Measurements from ENCODE around the gene COL6A6. TPM values are rescaled to one million over a fixed set of nuclear protein-coding genes. Genes with fewer than 3 reads are reported as not detected.

The COL6A6 gene
- total RNA-seq: under 1 TPM; 0.10 to 0.63 (median 0.23) TPM

GRCh38 chr3:130516645-130517512, at the start of gene COL6A6:
TSS of gene COL6A6 (plus strand) at chr3:130517177. CDS start at chr3:130560365, 43,188 bp downstream.
- ATAC-seq (replicated peaks in 6 of 8): peak in 1 of 8 experiments; percentile 27
- peak within 1 kb of the TSS in 2 of 5 donors; percentile 9 to 21 for H3K4me3 ChIP-seq
- WGBS, 10 experiments: 0 to 20% (median 5%) methylated on average over 1 to 14 of the region's 58 CpGs; no CpG with 5 or more reads in 2 of the 10 experiments

GRCh38 chr3:130468311-130468710, 48.7 kb upstream of the COL6A6 start:
- no peak overlapping the region for H3K4me3 ChIP-seq
- no peaks in the 10 kb centered on the region for H3K4me1 ChIP-seq (replicated peaks in 1 of 2)
- in situ Hi-C loops (cut with MboI; ENCODE audit: low pct_unique_long_range_greater_than_20kb in 2 of 9, low sequenced_read_pairs in 9 of 9, unreplicated experiment in 9 of 9): no loop called here
- ATAC-seq (replicated peaks in 6 of 8): no peak
- WGBS, 10 experiments: 8 to 100% (median 83%) methylated on average over 1 of the region's 1 CpG; no CpG with 5 or more reads in 4 of the 10 experiments
- H3K27ac ChIP-seq: no peak overlapping the region

More at GRCh38 chr3:130516645-130517512, at the start of gene COL6A6:
- in situ Hi-C loops (cut with MboI; ENCODE audit: low pct_unique_long_range_greater_than_20kb in 2 of 9, low sequenced_read_pairs in 9 of 9, unreplicated experiment in 9 of 9): no loop called here
- H3K4me1 ChIP-seq (replicated peaks in 1 of 2): no peaks in the 10 kb centered on the region
- no peak within 1 kb of the TSS for H3K27ac ChIP-seq

GRCh38 chr3:130470126-130470525, 46.9 kb upstream of the COL6A6 start:
- in situ Hi-C loops (cut with MboI; ENCODE audit: low pct_unique_long_range_greater_than_20kb in 2 of 9, low sequenced_read_pairs in 9 of 9, unreplicated experiment in 9 of 9): no loop called here
- ATAC-seq (replicated peaks in 6 of 8): peak in 3 of 8 experiments; percentile 75 to 90 (median 82)

GRCh38 chr3:130473416-130473815, 43.6 kb upstream of the COL6A6 start:
- 17 to 100% (median 80%) methylated on average over 1 to 2 of the region's 2 CpGs; no CpG with 5 or more reads in 3 of the 10 experiments for WGBS, 10 experiments
- H3K27ac ChIP-seq: no peak overlapping the region
- H3K4me1 ChIP-seq (replicated peaks in 1 of 2): no peaks in the 10 kb centered on the region
- in situ Hi-C loops (cut with MboI; ENCODE audit: low pct_unique_long_range_greater_than_20kb in 2 of 9, low sequenced_read_pairs in 9 of 9, unreplicated experiment in 9 of 9): no loop called here
- ATAC-seq (replicated peaks in 6 of 8): no peak
- H3K4me3 ChIP-seq: no peak overlapping the region

More at GRCh38 chr3:130470126-130470525, 46.9 kb upstream of the COL6A6 start:
- 0 to 90% (median 55%) methylated on average over 1 to 3 of the region's 3 CpGs for WGBS, 10 experiments
- H3K4me3 ChIP-seq: no peak overlapping the region
- no peaks in the 10 kb centered on the region for H3K4me1 ChIP-seq (replicated peaks in 1 of 2)
- no peak overlapping the region for H3K27ac ChIP-seq

GRCh38 chr3:130480736-130481135, 36.2 kb upstream of the COL6A6 start:
- no peak overlapping the region for H3K4me3 ChIP-seq
- WGBS, 10 experiments: 20 to 82% (median 43%) methylated on average over 1 to 3 of the region's 4 CpGs; no CpG with 5 or more reads in 5 of the 10 experiments
- in situ Hi-C loops (cut with MboI; ENCODE audit: low pct_unique_long_range_greater_than_20kb in 2 of 9, low sequenced_read_pairs in 9 of 9, unreplicated experiment in 9 of 9): no loop called here
- ATAC-seq (replicated peaks in 6 of 8): peak in 3 of 8 experiments; percentile 82 to 95 (median 92)
- H3K27ac ChIP-seq: no peak overlapping the region
- H3K4me1 ChIP-seq (replicated peaks in 1 of 2): no peaks in the 10 kb centered on the region

- in situ Hi-C loops (cut with MboI; ENCODE audit: low pct_unique_long_range_greater_than_20kb in 2 of 9, low sequenced_read_pairs in 9 of 9, unreplicated experiment in 9 of 9): no loop called here
- no peak overlapping the region for H3K27ac ChIP-seq
- WGBS, 10 experiments: 0 to 100% (median 36%) methylated on average over 1 of the region's 1 CpG; no CpG with 5 or more reads in 4 of the 10 experiments
- no peak for ATAC-seq (replicated peaks in 6 of 8)
- H3K4me1 ChIP-seq (replicated peaks in 1 of 2): no peaks in the 10 kb centered on the region
- H3K4me3 ChIP-seq: no peak overlapping the region
Observed at GRCh38 chr3:130488288-130488687, 28.7 kb upstream of the COL6A6 start.

GRCh38 chr3:130488769-130489450, 28.1 kb upstream of the COL6A6 start:
- H3K27ac ChIP-seq: no peak overlapping the region
- no peaks in the 10 kb centered on the region for H3K4me1 ChIP-seq (replicated peaks in 1 of 2)
- no peak for ATAC-seq (replicated peaks in 6 of 8)
- in situ Hi-C loops (cut with MboI; ENCODE audit: low pct_unique_long_range_greater_than_20kb in 2 of 9, low sequenced_read_pairs in 9 of 9, unreplicated experiment in 9 of 9): no loop called here
- H3K4me3 ChIP-seq: no peak overlapping the region
- 60 to 100% (median 80%) methylated on average over 1 to 2 of the region's 2 CpGs; no CpG with 5 or more reads in 3 of the 10 experiments for WGBS, 10 experiments

GRCh38 chr3:130490241-130490640, 26.7 kb upstream of the COL6A6 start:
- Histone ChIP-seq H3K4me1 (replicated peaks in 1 of 2) (no peaks in the 10 kb centered on the region), H3K27ac (no peak overlapping the region), H3K4me3 (no peak overlapping the region)
- 0 to 100% (median 92%) methylated on average over 1 of the region's 1 CpG; no CpG with 5 or more reads in 4 of the 10 experiments for WGBS, 10 experiments
- in situ Hi-C loops (cut with MboI; ENCODE audit: low pct_unique_long_range_greater_than_20kb in 2 of 9, low sequenced_read_pairs in 9 of 9, unreplicated experiment in 9 of 9): no loop called here
- ATAC-seq (replicated peaks in 6 of 8): no peak

- peak in 1 of 8 experiments; percentile 21 for ATAC-seq (replicated peaks in 6 of 8)
- in situ Hi-C loops (cut with MboI; ENCODE audit: low pct_unique_long_range_greater_than_20kb in 2 of 9, low sequenced_read_pairs in 9 of 9, unreplicated experiment in 9 of 9): no loop called here
- Histone ChIP-seq H3K27ac (no peak overlapping the region), H3K4me1 (replicated peaks in 1 of 2) (no peaks in the 10 kb centered on the region), H3K4me3 (no peak overlapping the region)
- 40 to 90% (median 67%) methylated on average over 1 to 6 of the region's 6 CpGs; no CpG with 5 or more reads in 4 of the 10 experiments for WGBS, 10 experiments
Observed at GRCh38 chr3:130491431-130491830, 25.5 kb upstream of the COL6A6 start.

GRCh38 chr3:130504701-130505100, 12.3 kb upstream of the COL6A6 start:
- H3K27ac ChIP-seq: no peak overlapping the region
- 71 to 87% (median 83%) methylated on average over 1 to 2 of the region's 2 CpGs; no CpG with 5 or more reads in 2 of the 10 experiments for WGBS, 10 experiments
- in situ Hi-C loops (cut with MboI; ENCODE audit: low pct_unique_long_range_greater_than_20kb in 2 of 9, low sequenced_read_pairs in 9 of 9, unreplicated experiment in 9 of 9): no loop called here
- no peak overlapping the region for H3K4me3 ChIP-seq
- no peak for ATAC-seq (replicated peaks in 6 of 8)
- no peaks in the 10 kb centered on the region for H3K4me1 ChIP-seq (replicated peaks in 1 of 2)

GRCh38 chr3:130506031-130506430, 10.9 kb upstream of the COL6A6 start:
- H3K27ac ChIP-seq: no peak overlapping the region
- no peaks in the 10 kb centered on the region for H3K4me1 ChIP-seq (replicated peaks in 1 of 2)
- WGBS, 10 experiments: 11 to 95% (median 78%) methylated on average over 1 to 3 of the region's 3 CpGs; no CpG with 5 or more reads in 1 of the 10 experiments
- ATAC-seq (replicated peaks in 6 of 8): no peak
- H3K4me3 ChIP-seq: no peak overlapping the region
- in situ Hi-C loops (cut with MboI; ENCODE audit: low pct_unique_long_range_greater_than_20kb in 2 of 9, low sequenced_read_pairs in 9 of 9, unreplicated experiment in 9 of 9): no loop called here

- ATAC-seq (replicated peaks in 6 of 8): no peak
- in situ Hi-C loops (cut with MboI; ENCODE audit: low pct_unique_long_range_greater_than_20kb in 2 of 9, low sequenced_read_pairs in 9 of 9, unreplicated experiment in 9 of 9): no loop called here
- 51 to 100% (median 75%) methylated on average over 1 to 2 of the region's 2 CpGs; no CpG with 5 or more reads in 1 of the 10 experiments for WGBS, 10 experiments
- Histone ChIP-seq H3K4me1 (replicated peaks in 1 of 2) (no peaks in the 10 kb centered on the region), H3K4me3 (no peak overlapping the region), H3K27ac (no peak overlapping the region)
Observed at GRCh38 chr3:130507746-130508145, 9.2 kb upstream of the COL6A6 start.

- no peaks in the 10 kb centered on the region for H3K4me1 ChIP-seq (replicated peaks in 1 of 2)
- peak in 2 of 8 experiments; percentile 62 to 77 for ATAC-seq (replicated peaks in 6 of 8)
- no peak overlapping the region for H3K4me3 ChIP-seq
- WGBS, 10 experiments: 14 to 60% (median 54%) methylated on average over 2 to 6 of the region's 6 CpGs; no CpG with 5 or more reads in 5 of the 10 experiments
- in situ Hi-C loops (cut with MboI; ENCODE audit: low pct_unique_long_range_greater_than_20kb in 2 of 9, low sequenced_read_pairs in 9 of 9, unreplicated experiment in 9 of 9): no loop called here
- no peak overlapping the region for H3K27ac ChIP-seq
Observed at GRCh38 chr3:130509008-130509407, 8.0 kb upstream of the COL6A6 start.
